Gastrocnemius medialis (tissue), 4 donors: Measurements from ENCODE around the gene HAAO. TPM values are rescaled to one million over a fixed set of nuclear protein-coding genes. Genes with fewer than 3 reads are reported as not detected.
A peak's percentile ranks its signal among the peaks of the same experiment; 100 is the strongest.

ENCODE experiments used
- ATAC-seq, 2 donors: fragments of 150-250 bp; one replicate each; pipeline ENCODE4 v1.9.1; 2016
- DNase-seq, 2 donors: peaks; one replicate each; pipeline ENCODE4 v3.0.0-alpha.2; 2019
- H3K27ac ChIP-seq, 4 donors: fragments of 200-600 bp; sonication (generic); 1 replicate in 1 of 4; 2 replicates in 3 of 4; pipeline ENCODE4 v1.5.1; 2016 to 2018; ENCODE audit warnings: mild to moderate bottlenecking in 2 of 4, moderate library complexity in 1 of 4
- H3K27me3 ChIP-seq, 3 donors: fragments of 200-600 bp; sonication (generic) in 2 of 3; 1 replicate in 1 of 3; 2 replicates in 2 of 3; pipeline versions ENCODE4 v1.5.1 to v1.6.0; 2016 to 2019; ENCODE audit warnings: mild to moderate bottlenecking in 1 of 3, moderate library complexity in 1 of 3
- H3K36me3 ChIP-seq, 2 donors: fragments of 200-600 bp; sonication (generic) in 1 of 2; one replicate each; pipeline ENCODE4 v1.5.1; 2017 to 2018
- H3K4me1 ChIP-seq, 2 donors: fragments of 200-600 bp; sonication (generic) in 1 of 2; one replicate each; pipeline ENCODE4 v1.5.1; 2016 to 2017; ENCODE audit warnings: mild to moderate bottlenecking in 2 of 2
- H3K4me3 ChIP-seq, 4 donors: fragments of 200-600 bp; sonication (generic) in 3 of 4; 1 replicate in 1 of 4; 2 replicates in 3 of 4; pipeline ENCODE4 v1.5.1; 2016 to 2019; ENCODE audit warnings: mild to moderate bottlenecking in 2 of 4
- H3K9me3 ChIP-seq, 3 donors: fragments of 200-600 bp; sonication (generic) in 2 of 3; 1 replicate in 1 of 3; 2 replicates in 2 of 3; pipeline ENCODE4 v1.5.1; 2016 to 2019
- CTCF ChIP-seq, 5 experiments: fragments of 450-650 bp in 3 of 5; fragments of 200-600 bp in 2 of 5; sonication (generic) in 2 of 5; IDR thresholded peaks in 4 of 5; conservative IDR thresholded peaks in 1 of 5; 1 replicate in 4 of 5; 2 replicates in 1 of 5; pipeline ENCODE4 v1.5.1; 2016 to 2019; ENCODE audit warnings: antibody characterized with exemption in 5 of 5, mild to moderate bottlenecking in 3 of 5, moderate library complexity in 3 of 5
- POLR2A ChIP-seq, 2 donors: fragments of 450-650 bp; IDR thresholded peaks; one replicate each; pipeline ENCODE4 v1.6.1; 2017; ENCODE audit warnings: antibody characterized with exemption in 2 of 2, mild to moderate bottlenecking in 2 of 2, moderate library complexity in 2 of 2
- in situ Hi-C, 4 donors: fragments of 200-750 bp; cut with MboI; loops; one replicate each; pipeline versions ENCODE4 v1.15.0 to v1.8.0; 2017; ENCODE audit warnings: low sequenced_read_pairs in 4 of 4
- intact Hi-C: fragments of 100-400 bp; cut with DNase I; formaldehyde crosslinking; loops from one replicate; pipeline ENCODE4 v1.15.1; 2023; ENCODE audit warnings: low total_unique reads
- total RNA-seq, 4 donors: library from RNA; depleted of rRNA; stranded (reverse); fragments of >200 nt; gene quantifications; one replicate each; pipeline versions ENCODE4 v1.1.0 to v1.2.3, GENCODE V29; 2016

The HAAO gene
- total RNA-seq, 4 donors from 2014 or later, result 0.53 to 2.5 (median 2.1) TPM

GRCh38 chr2:42722320-42723190 is 69.8 kb downstream of the HAAO start:
- peaks cover 0 to 5% of the 10 kb centered on the region in 2 donors for H3K4me1 ChIP-seq
- DNase-seq, result no peak
- in situ Hi-C loops, result no loop called here
- ATAC-seq, result peak in 1 of 2 donors; percentile 54
- H3K4me3 ChIP-seq, result no peak overlapping the region
- intact Hi-C loops, result no loop called here
- H3K9me3 ChIP-seq, result no peaks in the 10 kb centered on the region
- no peak overlapping the region for H3K27ac ChIP-seq
- TF ChIP-seq POLR2A (IDR thresholded peaks at IDR 0.05) (no peak), CTCF (IDR thresholded peaks at IDR 0.05 in 4 of 5, conservative IDR thresholded peaks at IDR 0.05 in 1 of 5) (no peak)
- H3K27me3 ChIP-seq, result no peaks in the 10 kb centered on the region
- H3K36me3 ChIP-seq, result no peaks in the 10 kb centered on the region

- ATAC-seq, result no peak
- Histone ChIP-seq H3K9me3 (no peaks in the 10 kb centered on the region), H3K27me3 (no peaks in the 10 kb centered on the region), H3K4me3 (no peak overlapping the region), H3K4me1 (peaks cover 0 to 5% of the 10 kb centered on the region in 2 donors), H3K27ac (no peak overlapping the region), H3K36me3 (no peaks in the 10 kb centered on the region)
- no peak for DNase-seq
- intact Hi-C loops (no loop called here), in situ Hi-C loops (no loop called here)
- TF ChIP-seq CTCF (IDR thresholded peaks at IDR 0.05 in 4 of 5, conservative IDR thresholded peaks at IDR 0.05 in 1 of 5) (no peak), POLR2A (IDR thresholded peaks at IDR 0.05) (no peak)
Observed at GRCh38 chr2:42721898-42722297, 70.5 kb downstream of the HAAO start.

Other genes with a start within 250 kb of the HAAO start
- 10 to 100 TPM in 2 of 4 donors, 1 to 10 TPM in 2; 6.6 to 21.6 (median 9.5) TPM for gene MTA3, start 224.0 kb downstream of the HAAO start, total RNA-seq
- gene OXER1, start 28.4 kb downstream of the HAAO start, total RNA-seq, result under 1 TPM in 1 of 4 donors, not detected in 3; 0.56 TPM